Epidermal melanocyte (primary cell): ENCODE data around the gene SLC25A52.
A peak's percentile ranks its signal among the peaks of the same experiment; 100 is the strongest.
"Not testable (repeated sequence)": the region's sequence is repeated elsewhere in the genome, so short reads cannot be mapped to it uniquely, and the experiment has no call there.

ENCODE experiments used
- DNase-seq: peaks from one replicate; pipeline ENCODE4 v3.0.0; 2011; ENCODE audit warnings: low spot score; ENCODE audit not compliant: insufficient read length

The SLC25A52 gene

GRCh38 chr18:31741097-31741735 is 19.5 kb downstream of the SLC25A52 start:
- no peak for DNase-seq

- DNase-seq, result no peak
Measured at GRCh38 chr18:31740180-31740579, 20.5 kb downstream of the SLC25A52 start.

GRCh38 chr18:31739651-31740050 is 21.0 kb downstream of the SLC25A52 start:
- no peak for DNase-seq

- no peak for DNase-seq
Measured at GRCh38 chr18:31738460-31739407, 21.9 kb downstream of the SLC25A52 start.

- no peak for DNase-seq
Measured at GRCh38 chr18:31736630-31737029, 24.1 kb downstream of the SLC25A52 start.

GRCh38 chr18:31731628-31732027 is 29.1 kb downstream of the SLC25A52 start:
- DNase-seq, result no peak

GRCh38 chr18:31729196-31729595 is 31.5 kb downstream of the SLC25A52 start:
- not testable (repeated sequence) for DNase-seq

- no peak for DNase-seq
Measured at GRCh38 chr18:31723990-31724711, 36.5 kb downstream of the SLC25A52 start.

GRCh38 chr18:31723639-31723989 is 37.1 kb downstream of the SLC25A52 start:
- DNase-seq, result no peak

GRCh38 chr18:31722369-31722957 is 38.2 kb downstream of the SLC25A52 start:
- peak; percentile 76 for DNase-seq

GRCh38 chr18:31721601-31722000 is 39.1 kb downstream of the SLC25A52 start:
- no peak for DNase-seq

GRCh38 chr18:31720867-31721266 is 39.8 kb downstream of the SLC25A52 start:
- DNase-seq, result no peak

- DNase-seq, result no peak
Measured at GRCh38 chr18:31719363-31720006, 41.2 kb downstream of the SLC25A52 start.

GRCh38 chr18:31718386-31718785 is 42.3 kb downstream of the SLC25A52 start:
- DNase-seq, result no peak

- no peak for DNase-seq
Measured at GRCh38 chr18:31716362-31716761, 44.3 kb downstream of the SLC25A52 start.

- DNase-seq, result no peak
Measured at GRCh38 chr18:31711365-31712172, 49.1 kb downstream of the SLC25A52 start.

GRCh38 chr18:31710826-31711225 is 49.9 kb downstream of the SLC25A52 start:
- DNase-seq, result no peak
